GM19452 (cell line): ENCODE data around the gene MAML2.

ENCODE experiments used
- ATAC-seq: cut with Tn5 transposase; IDR thresholded peaks from one replicate; pipeline ENCODE4 v1.9.1; 2021; ENCODE audit not compliant: unreplicated experiment

The MAML2 gene

GRCh38 chr11:96082936-96083335 lies 260.1 kb downstream of the MAML2 start:
- ATAC-seq: no peak

- no peak for ATAC-seq
These were observed 260.7 kb downstream of the MAML2 start for GRCh38 chr11:96082002-96082899.

GRCh38 chr11:96081561-96081960 lies 261.4 kb downstream of the MAML2 start:
- no peak for ATAC-seq

- ATAC-seq: no peak
These were observed 263.3 kb downstream of the MAML2 start for GRCh38 chr11:96079691-96080090.

GRCh38 chr11:96075532-96075959 lies 267.4 kb downstream of the MAML2 start:
- ATAC-seq: peak; percentile 73

- ATAC-seq: peak; percentile 52
These were observed 268.3 kb downstream of the MAML2 start for GRCh38 chr11:96074551-96075310.

GRCh38 chr11:96073536-96073935 lies 269.5 kb downstream of the MAML2 start:
- ATAC-seq: no peak

GRCh38 chr11:96072592-96072991 lies 270.4 kb downstream of the MAML2 start:
- no peak for ATAC-seq

GRCh38 chr11:96070453-96070852 lies 272.5 kb downstream of the MAML2 start:
- no peak for ATAC-seq

- ATAC-seq: no peak
These were observed 275.8 kb downstream of the MAML2 start for GRCh38 chr11:96067160-96067559.

- no peak for ATAC-seq
These were observed 277.6 kb downstream of the MAML2 start for GRCh38 chr11:96065379-96065778.

GRCh38 chr11:96063886-96064285 lies 279.1 kb downstream of the MAML2 start:
- ATAC-seq: no peak

GRCh38 chr11:96063053-96063452 lies 279.9 kb downstream of the MAML2 start:
- ATAC-seq: no peak

- peak; percentile 79 for ATAC-seq
These were observed 280.9 kb downstream of the MAML2 start for GRCh38 chr11:96062134-96062533.

GRCh38 chr11:96061730-96062129 lies 281.3 kb downstream of the MAML2 start:
- no peak for ATAC-seq

GRCh38 chr11:96061069-96061468 lies 281.9 kb downstream of the MAML2 start:
- no peak for ATAC-seq

GRCh38 chr11:96057502-96057901 lies 285.5 kb downstream of the MAML2 start:
- no peak for ATAC-seq

- ATAC-seq: no peak
These were observed 286.4 kb downstream of the MAML2 start for GRCh38 chr11:96056576-96056975.

- no peak for ATAC-seq
These were observed 287.1 kb downstream of the MAML2 start for GRCh38 chr11:96055706-96056387.

- ATAC-seq: no peak
These were observed 287.9 kb downstream of the MAML2 start for GRCh38 chr11:96054870-96055705.
